NCI-H1048 (cell line): ENCODE measurements around the gene PCDHGA9.
A peak's percentile ranks its signal among the peaks of the same experiment; 100 is the strongest.
"Not testable (repeated sequence)": the region's sequence is repeated elsewhere in the genome, so short reads cannot be mapped to it uniquely, and the experiment has no call there.

Source experiments
- DNase-seq: peaks from one replicate; lab custom pipeline; 2025; lab: John Stamatoyannopoulos, UW

PCDHGA9 gene

GRCh38 chr5:141414548-141415274, 12.1 kb downstream of the PCDHGA9 start:
- DNase-seq: not testable (repeated sequence)

GRCh38 chr5:141415275-141415618, 12.7 kb downstream of the PCDHGA9 start:
- not testable (repeated sequence) for DNase-seq

- not testable (repeated sequence) for DNase-seq
These were observed 15.1 kb downstream of the PCDHGA9 start, which contains the start of gene PCDHGB7 for GRCh38 chr5:141417494-141418172. Gene PCDHGB7, plus strand, starts transcription at chr5:141417677. Its CDS starts 183 bp downstream, at chr5:141417860.

GRCh38 chr5:141419074-141419880, 16.7 kb downstream of the PCDHGA9 start:
- no peak for DNase-seq

- DNase-seq: no peak
These were observed 18.4 kb downstream of the PCDHGA9 start, which contains the start of gene PCDHGA11 for GRCh38 chr5:141420855-141421488. Gene PCDHGA11, plus strand, starts transcription at chr5:141421051. Its CDS starts 177 bp downstream, at chr5:141421228.

- no peak for DNase-seq
These were observed 18.9 kb downstream of the PCDHGA9 start for GRCh38 chr5:141421489-141421855.

GRCh38 chr5:141422742-141423291, 20.2 kb downstream of the PCDHGA9 start:
- no peak for DNase-seq

- DNase-seq: no peak
These were observed 25.3 kb downstream of the PCDHGA9 start for GRCh38 chr5:141427783-141428426.

GRCh38 chr5:141430332-141431113, 27.9 kb downstream of the PCDHGA9 start, which contains the start of gene PCDHGA12:
Gene PCDHGA12, plus strand, starts transcription at chr5:141430507. Its CDS starts 253 bp downstream, at chr5:141430760.
- no peak for DNase-seq

- DNase-seq: no peak
These were observed 28.7 kb downstream of the PCDHGA9 start for GRCh38 chr5:141431286-141431685.

GRCh38 chr5:141432308-141432707, 29.7 kb downstream of the PCDHGA9 start:
- DNase-seq: not testable (repeated sequence)

- not testable (repeated sequence) for DNase-seq
These were observed 30.1 kb downstream of the PCDHGA9 start for GRCh38 chr5:141432726-141433125.

GRCh38 chr5:141434006-141434405, 31.4 kb downstream of the PCDHGA9 start:
- no peak for DNase-seq

- DNase-seq: no peak
These were observed 34.6 kb downstream of the PCDHGA9 start for GRCh38 chr5:141437221-141437620.

GRCh38 chr5:141439411-141440141, 37.0 kb downstream of the PCDHGA9 start:
- DNase-seq: peak; percentile 49

GRCh38 chr5:141440341-141440740, 37.8 kb downstream of the PCDHGA9 start:
- no peak for DNase-seq

- DNase-seq: no peak
These were observed 39.1 kb downstream of the PCDHGA9 start for GRCh38 chr5:141441571-141442170.
